ENCODE measurements around the gene IMPG1.

The IMPG1 gene

GRCh38 chr6:76072562-76072961, at the start of gene IMPG1:
TSS of gene IMPG1 (minus strand) at chr6:76072662. CDS start at chr6:76072488, 174 bp downstream.
- DNase-seq: no peak

DNA sequence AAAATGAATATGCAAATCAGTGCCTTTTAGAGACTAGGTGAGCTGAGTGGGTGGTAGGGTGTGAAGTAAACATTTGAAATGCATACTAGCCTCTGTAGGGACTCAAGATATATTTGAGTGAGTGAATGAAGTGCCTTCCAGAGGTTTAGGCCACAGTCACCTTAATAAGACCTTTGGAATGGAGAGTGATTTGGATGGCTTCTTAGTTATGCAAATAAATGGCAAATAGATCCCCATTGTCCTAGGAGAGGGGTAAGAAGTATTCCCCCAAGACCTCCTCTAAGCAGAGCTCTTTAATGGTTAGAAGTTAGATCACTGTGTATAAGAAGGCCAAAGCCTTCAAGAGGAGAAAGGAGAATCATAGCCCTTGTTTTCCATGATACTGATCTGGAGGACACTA, 47.8 kb upstream of the IMPG1 start:
- DNase-seq: no peak

DNA sequence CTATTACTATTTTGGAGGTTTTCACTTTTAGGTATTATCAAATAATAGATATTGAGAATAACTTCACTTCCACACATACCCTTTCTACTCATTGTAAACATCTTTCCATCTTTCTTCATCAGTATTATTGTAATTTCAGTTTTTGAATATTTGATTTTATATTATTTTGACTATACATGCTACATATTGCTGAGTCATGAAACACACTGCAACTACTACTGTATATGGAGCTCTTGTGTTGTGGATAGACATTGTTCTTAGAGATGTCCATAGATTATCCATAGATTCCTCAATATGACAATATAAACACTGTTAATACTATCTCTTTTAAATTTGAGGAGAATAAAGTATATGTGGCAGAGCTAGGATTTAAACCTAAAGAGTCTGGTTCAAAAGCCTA, 819 bp upstream of the IMPG1 start:
- no peak for DNase-seq

- DNase-seq: no peak
These were observed 15.0 kb downstream of the IMPG1 start for GRCh38 chr6:76057469-76057868.

GRCh38 chr6:76052314-76052713, 20.1 kb downstream of the IMPG1 start:
- DNase-seq: no peak

GRCh38 chr6:76043690-76044089, 28.8 kb downstream of the IMPG1 start:
- no peak for DNase-seq

DNA sequence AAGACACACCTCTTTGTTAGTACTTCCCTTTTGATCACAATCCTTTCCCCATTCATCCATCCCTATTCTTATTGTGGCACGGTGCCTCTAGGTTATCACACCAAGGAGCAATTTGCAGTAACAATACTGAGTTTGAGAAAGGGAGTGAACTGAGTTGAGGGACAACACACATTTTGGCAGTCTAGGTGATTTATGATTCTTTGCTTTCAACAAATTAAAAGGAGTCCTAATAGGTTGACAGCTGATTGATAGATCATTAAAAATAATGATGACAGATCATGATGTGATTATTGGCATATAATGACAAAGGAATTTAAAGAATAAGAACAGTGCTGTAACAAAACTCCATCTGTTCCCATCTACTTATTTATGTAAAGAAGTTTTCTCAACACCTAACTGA, 36.7 kb downstream of the IMPG1 start:
- DNase-seq: no peak

DNA sequence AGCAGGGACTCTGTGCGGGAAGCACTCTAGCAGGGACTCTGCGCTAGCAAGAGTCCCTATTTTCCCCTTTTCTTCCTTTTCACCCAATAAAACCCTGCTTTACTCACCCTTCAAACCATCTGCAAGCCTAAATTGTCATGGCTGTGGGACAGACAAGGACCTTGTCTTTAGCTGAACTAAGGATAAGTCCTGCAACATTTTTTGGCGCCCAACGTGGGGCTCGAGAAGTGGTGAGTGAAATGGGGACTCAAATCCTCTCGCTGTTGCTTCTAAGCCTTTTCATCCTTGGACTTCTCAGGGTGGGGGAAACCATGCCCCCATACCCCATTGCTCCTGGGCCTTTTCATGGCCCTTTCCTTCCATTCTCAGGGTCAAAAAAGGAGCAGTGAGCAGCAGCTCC, 46.4 kb downstream of the IMPG1 start:
- DNase-seq: no peak

- DNase-seq: no peak
These were observed 57.6 kb downstream of the IMPG1 start for GRCh38 chr6:76014626-76015530.

DNA sequence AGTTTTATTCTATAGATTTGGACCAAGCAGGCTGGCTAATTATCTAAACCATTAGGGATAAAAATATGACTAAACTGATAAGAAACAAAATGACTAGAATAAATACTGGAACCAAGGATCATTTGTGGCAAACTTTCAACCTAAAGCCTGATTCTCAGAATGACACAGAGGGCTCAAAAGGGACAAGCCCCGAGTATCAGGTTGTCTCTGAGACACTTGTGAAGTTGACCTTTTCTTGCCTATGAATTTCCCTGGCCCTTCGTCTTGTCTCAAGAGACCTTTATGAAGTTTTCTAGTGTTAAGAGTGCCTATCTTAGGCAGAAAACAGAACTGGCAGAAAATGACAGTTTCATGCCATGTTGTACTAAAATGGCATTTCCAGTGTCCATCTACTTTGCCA, 68.3 kb downstream of the IMPG1 start:
- DNase-seq: no peak

DNA sequence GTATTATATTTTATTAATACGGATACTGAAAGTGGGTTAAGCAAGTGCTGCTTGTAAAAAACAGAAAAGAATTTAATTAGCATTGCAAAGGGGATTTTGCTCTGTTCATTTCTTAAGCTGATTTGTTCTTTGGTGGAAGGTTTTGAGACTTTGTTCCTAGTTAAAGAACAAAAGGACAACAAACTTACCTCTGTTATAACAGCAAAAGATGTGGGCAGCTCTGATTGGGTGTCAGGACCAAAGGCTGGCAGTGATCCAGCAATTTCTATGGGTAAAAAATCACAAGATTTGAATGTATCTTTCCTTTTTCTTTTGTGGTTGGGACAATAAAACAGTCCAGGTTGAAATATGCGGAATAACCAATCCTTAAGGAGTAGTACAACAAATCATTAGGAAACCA, 68.8 kb downstream of the IMPG1 start:
- DNase-seq: no peak

- DNase-seq: no peak
These were observed 69.3 kb downstream of the IMPG1 start for GRCh38 chr6:76003113-76003512.

GRCh38 chr6:76000629-76001028, 71.8 kb downstream of the IMPG1 start:
- no peak for DNase-seq

DNA sequence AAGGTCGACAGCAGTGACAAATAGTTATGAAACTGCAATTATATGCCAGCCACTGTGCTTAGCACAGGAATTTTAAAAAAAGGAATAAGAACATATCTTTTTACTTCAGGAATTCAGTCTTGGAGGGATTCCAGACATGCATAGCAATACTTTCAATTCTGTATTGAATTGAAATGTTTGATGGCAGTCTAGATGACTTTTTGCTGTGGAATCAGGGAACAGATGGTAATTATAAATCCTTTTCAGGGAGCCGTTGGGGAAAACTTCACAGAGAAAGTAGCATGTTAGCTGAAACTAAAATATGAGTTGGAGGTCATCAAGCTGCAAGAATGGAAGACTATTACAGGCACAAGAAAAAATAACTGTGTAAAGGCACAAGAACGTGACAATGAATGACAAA, 74.8 kb downstream of the IMPG1 start:
- DNase-seq: no peak

- no peak for DNase-seq
These were observed 79.0 kb downstream of the IMPG1 start for GRCh38 chr6:75993236-75994162.

GRCh38 chr6:75991941-75992340, 80.5 kb downstream of the IMPG1 start:
- no peak for DNase-seq

- no peak for DNase-seq
These were observed 85.5 kb downstream of the IMPG1 start for GRCh38 chr6:75986935-75987334.

DNA sequence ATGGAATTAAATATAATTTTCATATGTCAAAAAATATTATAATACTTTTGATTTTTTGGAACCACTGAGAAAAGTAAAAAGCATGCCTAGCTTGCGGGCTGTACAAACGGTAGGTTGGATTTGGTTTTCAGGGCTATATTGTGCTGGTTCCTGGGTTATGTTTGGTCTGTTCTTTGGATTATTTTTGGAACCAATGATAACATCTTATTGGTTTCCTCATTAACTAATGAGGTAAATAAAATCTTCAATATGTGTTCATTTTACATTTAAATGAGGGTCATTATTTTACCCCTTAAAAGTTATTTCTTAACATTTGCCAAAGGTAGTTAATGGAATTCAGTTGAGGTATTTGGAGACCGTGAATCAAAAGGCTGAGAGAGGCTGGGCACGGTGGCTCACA, 96.6 kb downstream of the IMPG1 start:
- no peak for DNase-seq

- DNase-seq: no peak
These were observed 102.4 kb downstream of the IMPG1 start for GRCh38 chr6:75970093-75970492.

- no peak for DNase-seq
These were observed 104.3 kb downstream of the IMPG1 start for GRCh38 chr6:75968143-75968542.

- DNase-seq: no peak
These were observed 108.9 kb downstream of the IMPG1 start for GRCh38 chr6:75963569-75963968.

GRCh38 chr6:75952128-75952527, 120.3 kb downstream of the IMPG1 start:
- no peak for DNase-seq

DNA sequence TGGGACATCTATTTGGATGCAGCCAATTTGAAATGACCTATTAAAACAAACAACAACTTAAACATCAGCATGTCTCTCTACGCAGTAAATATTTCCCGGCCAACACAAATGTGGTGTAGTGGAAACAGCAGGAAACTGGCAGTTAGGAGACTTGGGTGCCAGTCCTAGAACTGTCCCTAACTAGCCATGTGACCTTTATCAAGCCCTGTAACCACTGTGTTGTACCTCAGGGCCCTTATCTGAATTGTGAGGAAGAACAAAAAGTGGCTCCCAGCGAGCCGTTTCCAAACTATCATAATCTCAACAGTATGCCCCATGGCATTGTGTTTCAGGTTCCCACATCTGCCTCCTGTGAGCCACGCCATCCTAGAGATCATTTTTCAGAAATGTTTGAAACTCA, 124.5 kb downstream of the IMPG1 start:
- DNase-seq: no peak
